ENCODE data around the gene NAPG.
A peak's percentile ranks its signal among the peaks of the same experiment; 100 is the strongest.

The NAPG gene

GRCh38 chr18:10525697-10526560 lies at the start of gene NAPG:
NAPG (plus strand) TSS chr18:10526027; CDS start chr18:10526103, 76 bp downstream.
- TF ChIP-seq CTCF (IDR thresholded peaks at IDR 0.05; ENCODE audit: insufficient read depth, low read depth, low read length, missing control alignments), result no peak
- peak; percentile 97 for DNase-seq (ENCODE audit: low read depth)
- peak within 1 kb of the TSS; percentile 93 for H3K4me3 ChIP-seq (ENCODE audit: low read depth, low read length)

GRCh38 chr18:10476338-10476791 lies 49.5 kb upstream of the NAPG start:
- DNase-seq (ENCODE audit: low read depth), result no peak
- TF ChIP-seq CTCF (IDR thresholded peaks at IDR 0.05; ENCODE audit: insufficient read depth, low read depth, low read length, missing control alignments), result no peak
- H3K4me3 ChIP-seq (ENCODE audit: low read depth, low read length), result no peak overlapping the region

GRCh38 chr18:10477121-10477862 lies 48.5 kb upstream of the NAPG start:
- DNase-seq (ENCODE audit: low read depth), result no peak
- H3K4me3 ChIP-seq (ENCODE audit: low read depth, low read length), result no peak overlapping the region
- no peak for TF ChIP-seq CTCF (IDR thresholded peaks at IDR 0.05; ENCODE audit: insufficient read depth, low read depth, low read length, missing control alignments)

GRCh38 chr18:10477863-10478260 lies 48.0 kb upstream of the NAPG start:
- H3K4me3 ChIP-seq (ENCODE audit: low read depth, low read length), result no peak overlapping the region
- DNase-seq (ENCODE audit: low read depth), result no peak
- TF ChIP-seq CTCF (IDR thresholded peaks at IDR 0.05; ENCODE audit: insufficient read depth, low read depth, low read length, missing control alignments), result no peak

- no peak for DNase-seq (ENCODE audit: low read depth)
- no peak for TF ChIP-seq CTCF (IDR thresholded peaks at IDR 0.05; ENCODE audit: insufficient read depth, low read depth, low read length, missing control alignments)
- H3K4me3 ChIP-seq (ENCODE audit: low read depth, low read length), result no peak overlapping the region
Measured at GRCh38 chr18:10481831-10482230, 44.0 kb upstream of the NAPG start.

GRCh38 chr18:10482363-10482984 lies 43.4 kb upstream of the NAPG start:
- peak; percentile 8 for DNase-seq (ENCODE audit: low read depth)
- H3K4me3 ChIP-seq (ENCODE audit: low read depth, low read length), result no peak overlapping the region
- TF ChIP-seq CTCF (IDR thresholded peaks at IDR 0.05; ENCODE audit: insufficient read depth, low read depth, low read length, missing control alignments), result peak; percentile 7

Data from GM12865 (cell line).